D341Med (cell line): ENCODE data around the gene SLC25A25.
"Not testable (repeated sequence)": the region's sequence is repeated elsewhere in the genome, so short reads cannot be mapped to it uniquely, and the experiment has no call there.

Experiments
- DNase-seq: peaks from one replicate; pipeline ENCODE4 v3.0.0; 2012; ENCODE audit warnings: low spot score

SLC25A25 gene

DNA sequence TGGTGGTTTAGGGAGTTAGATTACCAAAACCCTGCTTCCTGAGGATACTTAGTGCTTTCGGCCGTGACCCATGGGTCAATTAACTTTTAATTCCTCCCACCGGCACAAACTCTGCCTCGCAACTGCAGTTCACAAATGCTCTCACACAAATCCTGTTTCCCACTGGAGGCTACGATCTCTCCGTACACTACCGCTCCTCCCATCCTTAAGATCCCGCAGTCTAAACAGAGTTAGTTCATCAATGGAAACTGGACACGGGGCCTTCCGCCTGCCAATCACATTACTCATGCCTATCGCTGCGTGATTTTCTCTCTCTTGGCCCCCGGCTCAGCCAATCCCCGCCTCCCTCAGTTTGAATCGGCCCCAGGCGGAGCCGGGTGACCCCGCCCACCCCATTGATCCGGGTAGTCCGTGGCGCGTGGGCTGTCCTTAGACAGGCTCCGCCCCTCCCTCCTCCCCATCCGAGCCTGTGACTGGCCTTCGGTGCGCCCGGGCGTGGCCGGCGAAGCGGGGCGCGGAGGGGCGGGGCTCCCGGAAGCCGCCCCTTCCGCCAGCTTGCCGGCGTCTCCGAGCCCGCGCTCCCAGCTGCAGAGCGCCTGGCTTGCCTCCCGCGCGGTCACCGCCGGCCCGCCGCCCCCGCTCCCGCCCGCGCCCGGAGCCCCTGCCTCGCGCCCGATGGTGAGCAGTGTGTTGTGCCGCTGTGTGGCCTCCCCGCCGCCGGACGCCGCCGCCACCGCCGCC is at the start of gene SLC25A25:
TSS of gene SLC25A25 (plus strand) at position 588 of the 741 bp plus-strand sequence. CDS start at position 676, 88 bp downstream.
- peak; percentile 98 for DNase-seq

- no peak for DNase-seq
Observed at GRCh38 chr9:128020692-128021091, 47.3 kb upstream of the SLC25A25 start.

GRCh38 chr9:128021098-128021497 is 46.9 kb upstream of the SLC25A25 start:
- no peak for DNase-seq

- DNase-seq: no peak
Observed at GRCh38 chr9:128022886-128023285, 45.1 kb upstream of the SLC25A25 start.

GRCh38 chr9:128023671-128024070 is 44.4 kb upstream of the SLC25A25 start:
- not testable (repeated sequence) for DNase-seq

DNA sequence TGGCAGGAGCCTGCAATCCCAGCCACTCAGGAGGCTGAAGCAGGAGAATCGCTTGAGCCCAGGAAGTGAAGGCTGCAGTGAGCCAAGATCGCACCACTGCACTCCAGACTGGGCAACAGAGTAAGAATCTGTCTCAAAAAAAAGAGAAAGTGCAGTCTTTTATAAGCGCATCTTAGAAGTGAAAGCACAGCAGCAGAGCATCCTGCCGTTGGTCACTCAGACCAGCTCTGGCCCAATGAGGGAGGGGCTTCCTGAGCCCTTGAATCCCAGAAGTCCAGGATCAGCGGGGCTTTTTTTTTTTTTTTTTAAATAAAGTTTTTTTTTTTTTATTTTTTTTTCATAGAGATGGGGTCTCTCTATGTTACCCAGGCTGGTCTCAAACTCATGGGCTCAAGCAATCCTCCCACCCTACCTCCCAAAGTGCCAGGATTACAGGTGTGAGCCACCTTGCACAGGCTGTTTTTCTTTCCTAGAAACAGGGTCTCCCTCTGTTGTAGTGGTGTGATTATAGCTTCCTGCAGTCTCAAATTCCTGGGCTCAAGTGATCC is 43.2 kb upstream of the SLC25A25 start:
- DNase-seq: no peak

GRCh38 chr9:128025736-128026135 is 42.3 kb upstream of the SLC25A25 start:
- DNase-seq: no peak

DNA sequence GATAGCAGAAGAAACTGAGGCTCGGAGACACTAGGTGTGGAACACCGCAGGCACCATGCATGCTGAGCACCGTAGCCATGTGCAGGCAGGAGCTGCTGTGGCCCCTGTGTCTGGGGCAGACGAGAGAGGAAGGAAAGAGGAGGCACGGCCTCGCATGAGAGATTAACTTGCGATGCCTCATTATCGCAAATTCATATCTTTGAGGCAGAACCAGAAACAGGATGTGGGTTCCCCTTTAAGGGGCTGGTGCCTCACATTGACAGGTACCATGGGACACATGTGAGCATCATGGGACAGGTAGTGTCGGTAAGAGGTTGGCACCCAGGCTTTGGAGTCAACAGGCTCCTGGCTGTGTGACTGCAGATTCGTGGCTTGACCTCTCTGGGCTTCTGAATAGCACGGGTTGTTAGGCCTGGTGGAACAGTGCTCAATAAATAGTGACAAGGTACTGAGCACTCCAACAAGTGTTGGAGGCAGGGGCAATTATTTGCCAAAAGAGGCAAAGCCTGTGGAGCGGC is 41.7 kb upstream of the SLC25A25 start:
- no peak for DNase-seq

GRCh38 chr9:128026773-128027541 is 41.1 kb upstream of the SLC25A25 start:
- no peak for DNase-seq

- DNase-seq: no peak
Observed at GRCh38 chr9:128027705-128028104, 40.3 kb upstream of the SLC25A25 start.

DNA sequence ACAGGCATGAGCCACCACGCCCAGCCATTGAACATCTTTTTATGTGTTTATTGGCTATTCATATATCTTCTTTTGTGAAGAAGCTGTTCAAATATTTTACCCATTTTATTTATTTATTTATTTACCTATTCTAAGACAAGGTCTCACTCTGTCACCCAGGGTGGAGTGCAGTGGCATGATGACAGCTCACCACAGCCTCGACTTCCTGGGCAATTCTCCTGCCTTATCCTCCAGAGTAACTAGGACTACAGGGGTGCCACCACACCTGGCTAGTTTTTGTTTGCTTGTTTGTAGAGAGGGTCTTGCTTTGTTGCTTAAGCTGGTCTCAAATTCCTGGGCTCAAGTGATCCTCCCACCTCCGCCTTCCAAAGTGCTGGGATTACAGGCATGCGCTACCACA is 34.4 kb upstream of the SLC25A25 start:
- no peak for DNase-seq

- DNase-seq: peak; percentile 87
Observed at GRCh38 chr9:128034821-128035652, 33.0 kb upstream of the SLC25A25 start.

- not testable (repeated sequence) for DNase-seq
Observed at GRCh38 chr9:128036522-128036921, 31.5 kb upstream of the SLC25A25 start.

- not testable (repeated sequence) for DNase-seq
Observed at GRCh38 chr9:128040783-128041182, 27.2 kb upstream of the SLC25A25 start.

GRCh38 chr9:128042043-128042442 is 26.0 kb upstream of the SLC25A25 start:
- no peak for DNase-seq

- DNase-seq: no peak
Observed at GRCh38 chr9:128043467-128043868, 24.6 kb upstream of the SLC25A25 start.

DNA sequence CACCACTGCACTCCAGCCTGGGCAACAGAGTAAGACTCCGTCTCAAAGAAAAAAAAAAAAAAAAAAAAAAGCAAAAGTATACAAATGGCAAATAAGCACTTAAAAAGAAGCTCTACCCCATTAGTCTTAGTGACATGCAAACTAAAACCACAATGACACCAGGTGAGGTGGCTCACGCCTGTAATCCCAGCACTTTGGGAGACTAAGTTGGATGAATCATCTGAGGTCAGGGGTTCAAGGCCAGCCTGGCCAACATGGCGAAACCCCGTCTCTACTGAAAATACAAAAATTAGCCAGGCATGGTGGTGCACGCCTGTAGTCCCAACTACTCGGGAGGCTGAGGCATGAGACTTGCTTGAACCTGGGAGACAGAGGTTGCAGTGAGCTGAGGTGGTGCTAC is 22.6 kb upstream of the SLC25A25 start:
- not testable (repeated sequence) for DNase-seq

GRCh38 chr9:128045831-128046230 is 22.2 kb upstream of the SLC25A25 start:
- DNase-seq: no peak

DNA sequence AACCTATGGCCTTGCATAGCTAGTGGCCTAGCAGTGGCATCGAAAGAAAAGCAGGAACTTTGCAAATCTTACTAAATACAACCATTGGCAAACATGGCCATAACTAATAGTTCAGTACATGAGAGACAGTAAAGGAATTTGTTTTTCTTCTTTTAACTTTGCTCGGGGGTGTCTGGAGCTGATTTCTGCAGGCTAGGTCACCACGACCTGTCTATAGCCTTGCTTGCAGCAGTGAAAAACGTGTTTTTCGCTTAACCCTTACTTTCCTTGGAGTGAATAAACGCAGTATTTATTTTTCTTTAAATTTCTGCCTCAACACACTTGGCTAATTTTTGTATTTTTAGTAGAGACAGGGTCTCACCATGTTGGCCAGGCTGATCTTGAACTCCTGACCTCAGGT is 20.8 kb upstream of the SLC25A25 start:
- no peak for DNase-seq

- no peak for DNase-seq
Observed at GRCh38 chr9:128048663-128049062, 19.4 kb upstream of the SLC25A25 start.

DNA sequence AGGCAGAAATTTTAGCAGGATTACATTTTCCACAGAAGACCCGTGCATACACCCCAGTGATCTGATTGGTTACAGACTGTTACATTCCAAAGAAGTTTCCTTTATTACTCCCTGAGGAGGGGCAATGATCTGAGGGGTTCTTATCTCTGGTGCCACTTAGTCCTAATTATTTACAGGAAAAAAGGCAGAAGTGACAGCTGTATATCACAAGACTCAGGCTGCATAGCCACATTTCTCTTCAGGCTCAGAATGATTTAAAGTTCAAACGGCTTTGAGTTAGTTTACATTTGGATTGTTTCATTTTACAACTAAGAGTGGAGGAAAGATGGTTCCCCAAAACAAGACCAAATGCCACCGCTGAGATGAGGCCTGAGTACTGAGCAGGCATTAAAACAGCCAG is 18.2 kb upstream of the SLC25A25 start:
- no peak for DNase-seq
